Fibroblast of gingiva (primary cell): Measurements from ENCODE around the gene CC2D1B.

Source experiments
- DNase-seq: peaks from one replicate; pipeline ENCODE4 v3.0.0-alpha.2; 2011; ENCODE audit warnings: low read depth

CC2D1B gene

GRCh38 chr1:52305417-52306226, 60.4 kb downstream of the CC2D1B start:
- DNase-seq: no peak
